H1 (cell line): ENCODE measurements around the gene DNASE1. TPM values are rescaled to one million over a fixed set of nuclear protein-coding genes. Genes with fewer than 3 reads are reported as not detected.

Source experiments
- CTCF ChIA-PET: fragments of 300-600 bp; sonication (Branson Sonifier 250); formaldehyde crosslinking; loops from one replicate; lab custom pipeline; 2021; ENCODE audit not compliant: partially characterized antibody; lab: Charles Lee
- POLR2A ChIA-PET: fragments of 300-600 bp; sonication (Branson Sonifier 250); formaldehyde crosslinking; loops from one replicate; lab custom pipeline; 2021; ENCODE audit warnings: inconsistent platforms; ENCODE audit not compliant: partially characterized antibody; lab: Charles Lee
- DNase-seq, 2 experiments: peaks; one replicate each; pipeline versions ENCODE4 v3.0.0 to v3.0.0-alpha.2; 2010 to 2022; ENCODE audit warnings: low spot score in 2 of 2, low read depth in 1 of 2, mixed read lengths in 1 of 2
- FAIRE-seq: peaks from 2 replicates; lab custom pipeline; 2011; peaks lifted over from hg19 to GRCh38; lab: Jason Lieb, UNC
- H2AFZ ChIP-seq: 2 replicates; pipeline ENCODE4 v1.8.1; 2012; ENCODE audit warnings: low read length, inconsistent platforms
- H2AK5ac ChIP-seq: 2 replicates; pipeline ENCODE4 v1.6.1; 2013; ENCODE audit warnings: low read depth, low read length
- H2BK120ac ChIP-seq: replicated peaks from 2 replicates; pipeline ENCODE3; 2013; ENCODE audit warnings: low read depth, low read length, inconsistent platforms
- H2BK12ac ChIP-seq: 2 replicates; pipeline ENCODE4 v1.6.1; 2013; ENCODE audit warnings: low read depth, low read length
- H2BK15ac ChIP-seq: 2 replicates; pipeline ENCODE4 v1.6.1; 2013; ENCODE audit warnings: low read length
- H2BK20ac ChIP-seq: 2 replicates; pipeline ENCODE4 v1.6.1; 2013; ENCODE audit warnings: low read length
- H2BK5ac ChIP-seq: 2 replicates; pipeline ENCODE4 v1.6.1; 2013; ENCODE audit warnings: low read depth, low read length
- H3K14ac ChIP-seq: 2 replicates; pipeline ENCODE4 v1.6.1; 2013; ENCODE audit warnings: inconsistent platforms; ENCODE audit not compliant: insufficient read length
- H3K18ac ChIP-seq: 2 replicates; pipeline ENCODE4 v1.6.1; 2013; ENCODE audit warnings: low read length; ENCODE audit errors: extremely low read depth
- H3K23ac ChIP-seq: 2 replicates; pipeline ENCODE4 v1.6.1; 2013; ENCODE audit warnings: inconsistent platforms; ENCODE audit not compliant: insufficient read length
- H3K23me2 ChIP-seq: 2 replicates; pipeline ENCODE4 v1.6.1; 2013; ENCODE audit warnings: low read depth, low read length
- H3K27ac ChIP-seq: 2 replicates; pipeline ENCODE4 v1.6.1; 2011; ENCODE audit warnings: low read depth, low read length, inconsistent platforms
- H3K27me3 ChIP-seq, 4 experiments: replicated peaks in 1 of 4; 1 replicate in 1 of 4; 2 replicates in 3 of 4; pipeline versions ENCODE4 v1.6.1 to v1.8.1; 2011 to 2013; ENCODE audit warnings: low read length in 3 of 4, mild to moderate bottlenecking in 3 of 4, inconsistent platforms in 2 of 4, mixed read lengths in 2 of 4, moderate library complexity in 1 of 4; ENCODE audit not compliant: control insufficient read depth in 3 of 4, insufficient read depth in 3 of 4; ENCODE audit errors: extremely low read depth in 1 of 4
- H3K36me3 ChIP-seq, 4 experiments: 2 replicates each; pipeline versions ENCODE4 v1.6.1 to v1.8.1; 2011 to 2013; ENCODE audit warnings: mild to moderate bottlenecking in 4 of 4, low read length in 3 of 4, moderate library complexity in 2 of 4, control low read depth in 1 of 4, inconsistent platforms in 1 of 4; ENCODE audit not compliant: insufficient read depth in 4 of 4, control insufficient read depth in 2 of 4
- H3K4ac ChIP-seq: replicated peaks from 2 replicates; pipeline ENCODE3; 2013; ENCODE audit warnings: low read length, low read depth, mixed read lengths, inconsistent platforms; ENCODE audit not compliant: insufficient read length
- H3K4me1 ChIP-seq, 4 experiments: replicated peaks in 1 of 4; 1 replicate in 1 of 4; 2 replicates in 3 of 4; pipeline versions ENCODE4 v1.6.1 to v1.8.1; 2011 to 2013; ENCODE audit warnings: low read length in 3 of 4, inconsistent platforms in 2 of 4, mixed read lengths in 1 of 4; ENCODE audit not compliant: insufficient read depth in 4 of 4, control insufficient read depth in 3 of 4
- H3K4me2 ChIP-seq, 2 experiments: 2 replicates each; pipeline versions ENCODE4 v1.6.1 to v1.8.1; 2011 to 2013; ENCODE audit warnings: low read depth in 2 of 2, low read length in 2 of 2, control low read depth in 1 of 2, inconsistent platforms in 1 of 2, mild to moderate bottlenecking in 1 of 2; ENCODE audit not compliant: insufficient read depth in 1 of 2
- H3K4me3 ChIP-seq, 4 experiments: fragments of 200-600, 300-600 bp in 1 of 4; sonication (generic), shearing (Covaris generic), sonication (Bioruptor Twin) in 1 of 4; 2 replicates each; pipeline versions ENCODE4 v1.5.1 to v1.8.1; 2011 to 2016; ENCODE audit warnings: low read length in 4 of 4, low read depth in 3 of 4, control low read depth in 2 of 4, inconsistent platforms in 2 of 4, mild to moderate bottlenecking in 2 of 4, mixed read lengths in 1 of 4, moderate library complexity in 1 of 4; ENCODE audit not compliant: insufficient read depth in 2 of 4; ENCODE audit errors: extremely low read depth in 1 of 4
- H3K56ac ChIP-seq: replicated peaks from 2 replicates; pipeline ENCODE3; 2013; ENCODE audit warnings: low read depth, mild to moderate bottlenecking, mixed read lengths, low read length, inconsistent platforms; ENCODE audit not compliant: insufficient read length
- H3K79me1 ChIP-seq: 2 replicates; pipeline ENCODE4 v1.6.1; 2013; ENCODE audit warnings: low read depth, low read length, control low read depth
- H3K79me2 ChIP-seq, 2 experiments: 2 replicates each; pipeline versions ENCODE4 v1.6.1 to v1.8.1; 2012 to 2013; ENCODE audit warnings: low read length in 2 of 2, mild to moderate bottlenecking in 2 of 2, inconsistent platforms in 1 of 2; ENCODE audit not compliant: insufficient read depth in 2 of 2, control insufficient read depth in 1 of 2
- H3K9ac ChIP-seq, 4 experiments: replicated peaks in 1 of 4; 1 replicate in 1 of 4; 2 replicates in 3 of 4; pipeline versions ENCODE4 v1.6.1 to v1.8.1; 2011 to 2013; ENCODE audit warnings: low read depth in 3 of 4, low read length in 3 of 4, control low read depth in 2 of 4, mild to moderate bottlenecking in 2 of 4, moderate library complexity in 2 of 4, inconsistent platforms in 1 of 4; ENCODE audit errors: extremely low read depth in 1 of 4
- H3K9me3 ChIP-seq, 2 experiments: 2 replicates each; pipeline versions ENCODE4 v1.6.1 to v1.8.1; 2012 to 2013; ENCODE audit warnings: mild to moderate bottlenecking in 2 of 2, moderate library complexity in 2 of 2, control low read depth in 1 of 2, inconsistent platforms in 1 of 2, low read depth in 1 of 2, low read length in 1 of 2, mixed read lengths in 1 of 2; ENCODE audit not compliant: insufficient read depth in 2 of 2
- H4K20me1 ChIP-seq, 2 experiments: replicated peaks in 1 of 2; 2 replicates each; pipeline versions ENCODE3 to v1.8.1; 2011 to 2013; ENCODE audit warnings: inconsistent platforms in 2 of 2, low read length in 2 of 2, mild to moderate bottlenecking in 1 of 2; ENCODE audit not compliant: insufficient read depth in 2 of 2, control insufficient read depth in 1 of 2
- H4K5ac ChIP-seq: 2 replicates; pipeline ENCODE4 v1.6.1; 2013; ENCODE audit warnings: low read length, low read depth, mixed read lengths, inconsistent platforms; ENCODE audit not compliant: insufficient read length
- H4K8ac ChIP-seq: 2 replicates; pipeline ENCODE4 v1.8.0; 2013; ENCODE audit warnings: mild to moderate bottlenecking, moderate library complexity, low read length, inconsistent platforms; ENCODE audit not compliant: insufficient read depth; ENCODE audit errors: extremely low read depth
- H4K91ac ChIP-seq: replicated peaks from 2 replicates; pipeline ENCODE3; 2013; ENCODE audit warnings: low read length, mixed read lengths, inconsistent platforms; ENCODE audit not compliant: insufficient read length
- BCL11A ChIP-seq, 2 experiments: IDR thresholded peaks; one replicate each; pipeline ENCODE4 v1.6.1; 2011; ENCODE audit warnings: low read depth in 2 of 2, low read length in 2 of 2, mild to moderate bottlenecking in 2 of 2
- CREB1 ChIP-seq: IDR thresholded peaks from 2 replicates; pipeline ENCODE4 v1.6.1; 2012; ENCODE audit warnings: inconsistent platforms
- HDAC2 ChIP-seq, 2 experiments: fragments of 300-600 bp in 1 of 2; sonication (generic) in 1 of 2; IDR thresholded peaks; 2 replicates each; pipeline ENCODE4 v1.6.1; 2011 to 2012; ENCODE audit warnings: low read depth in 2 of 2, low read length in 2 of 2, mild to moderate bottlenecking in 2 of 2, moderate library complexity in 2 of 2, borderline replicate concordance in 1 of 2, inconsistent platforms in 1 of 2
- KDM1A ChIP-seq: fragments of 200-600, 300-600 bp; sonication (generic); IDR thresholded peaks from 2 replicates; pipeline ENCODE4 v1.7.1; 2016; ENCODE audit warnings: mild to moderate bottlenecking, low read length, borderline replicate concordance
- KDM5A ChIP-seq: fragments of 200-600 bp; IDR thresholded peaks from 2 replicates; pipeline ENCODE4 v1.7.1; 2012; ENCODE audit warnings: mild to moderate bottlenecking, low read length, inconsistent platforms, mixed read lengths
- SIN3A ChIP-seq, 2 experiments: IDR thresholded peaks in 1 of 2; conservative IDR thresholded peaks in 1 of 2; 2 replicates each; pipeline ENCODE4 v1.6.1; 2011 to 2012; ENCODE audit warnings: low read length in 2 of 2, improper control_type of control experiment in 1 of 2, low read depth in 1 of 2, mild to moderate bottlenecking in 1 of 2
- SP2 ChIP-seq: IDR thresholded peaks from 2 replicates; pipeline ENCODE4 v1.6.1; 2012; ENCODE audit warnings: mild to moderate bottlenecking, low read length, inconsistent platforms
- TEAD4 ChIP-seq: IDR thresholded peaks from 2 replicates; pipeline ENCODE4 v1.6.1; 2012; ENCODE audit warnings: low read depth, low read length, inconsistent platforms, mixed read lengths
- WGBS, 2 experiments: shearing (Covaris generic) in 1 of 2; methylation state at CpG; one replicate each; pipeline versions ENCODE4 v1.1.6 to v1.1.7; 2013 to 2015; ENCODE audit warnings: low lambda C conversion rate in 2 of 2, mixed read lengths in 2 of 2, inconsistent platforms in 1 of 2, low coverage in 1 of 2, missing lambda C conversion rate in 1 of 2; ENCODE audit not compliant: insufficient replicate concordance in 2 of 2, insufficient coverage in 1 of 2, insufficient read length in 1 of 2; ENCODE audit errors: extremely low coverage in 1 of 2, missing lambda C conversion rate in 1 of 2; 5-methylcytosine and 5-hydroxymethylcytosine counted together
- polyA plus RNA-seq, 7 experiments: library from polyadenylated mRNA; depleted of rRNA in 3 of 7; stranded (reverse) in 5 of 7; unstranded in 2 of 7; fragments of >200 nt in 5 of 7; fragments of 200-250 nt in 2 of 7; gene quantifications; 1 replicate in 5 of 7; 2 replicates in 1 of 7; 4 replicates in 1 of 7; pipeline versions ENCODE4 v1.2.1 to v1.2.3, GENCODE V29; 2011 to 2013; ENCODE audit warnings: missing spikeins in 2 of 7, mixed read lengths in 2 of 7
- total RNA-seq: library from RNA; stranded (reverse); fragmentation: NEBNext Ultra II Directional; extraction: Animal tissue kit (Norgen Biotek cat#: 25700); gene quantifications from 2 replicates; pipeline ENCODE4 v1.2.1, GENCODE V29; 2021
- TF ChIP-seq, protein P1 (sequence below): IDR thresholded peaks from 2 replicates; pipeline ENCODE4 v1.6.1; 2012; ENCODE audit warnings: inconsistent platforms
- TF ChIP-seq, protein P2 (sequence below), 3 experiments: IDR thresholded peaks; 1 replicate in 2 of 3; 2 replicates in 1 of 3; pipeline versions ENCODE4 v1.5.1 to v1.6.1; 2011; ENCODE audit warnings: low read length in 3 of 3, mild to moderate bottlenecking in 3 of 3, inconsistent platforms in 2 of 3, low read depth in 1 of 3, moderate library complexity in 1 of 3; ENCODE audit not compliant: insufficient read depth in 1 of 3; ENCODE audit errors: control extremely low read depth in 1 of 3

Gene DNASE1
- total and polyA plus RNA-seq, 2 of the 8 experiments (the other 6 are each of a cell fraction or from before 2014, with no cell fraction given): 11.5 to 16.7 TPM

DNA sequence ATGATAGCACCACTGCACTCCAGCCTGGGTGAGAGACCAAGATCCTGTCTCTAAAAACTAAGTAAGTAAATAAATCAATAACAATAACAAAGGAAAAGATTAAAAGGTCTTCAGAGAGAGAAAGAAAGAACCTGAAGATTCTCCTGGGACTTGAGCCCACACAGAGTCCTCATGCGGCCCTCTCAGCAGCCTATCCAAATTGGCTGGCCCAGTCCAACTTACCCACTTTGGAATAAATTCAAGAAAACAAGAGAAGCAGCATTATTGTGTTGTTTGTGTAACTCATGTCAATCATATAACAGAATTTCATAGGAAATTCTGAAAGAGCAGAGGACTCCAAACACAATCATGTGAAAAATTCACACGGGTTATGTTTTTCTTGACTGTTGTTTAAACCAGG is 46.9 kb upstream of the DNASE1 start:
- 91% methylated on average over 2 of the region's 2 CpGs; no CpG with 5 or more reads in 1 of the 2 experiments for WGBS, 2 experiments
- CTCF ChIA-PET: no interaction called here
- TF ChIP-seq CREB1 (no peak), BCL11A (IDR thresholded peaks at IDR 0.05; ENCODE audit: low read depth in 2 of 2, low read length in 2 of 2) (no peak), KDM5A (no peak), SIN3A (conservative IDR thresholded peaks at IDR 0.05 in 1 of 2, IDR thresholded peaks at IDR 0.05 in 1 of 2; ENCODE audit: low read depth in 1 of 2, low read length in 2 of 2) (no peak), SP2 (no peak), KDM1A (no peak), TEAD4 (no peak), HDAC2 (IDR thresholded peaks at IDR 0.05; ENCODE audit: borderline replicate concordance in 1 of 2, low read depth in 2 of 2, low read length in 2 of 2) (no peak)
- TF ChIP-seq, protein P1, sequence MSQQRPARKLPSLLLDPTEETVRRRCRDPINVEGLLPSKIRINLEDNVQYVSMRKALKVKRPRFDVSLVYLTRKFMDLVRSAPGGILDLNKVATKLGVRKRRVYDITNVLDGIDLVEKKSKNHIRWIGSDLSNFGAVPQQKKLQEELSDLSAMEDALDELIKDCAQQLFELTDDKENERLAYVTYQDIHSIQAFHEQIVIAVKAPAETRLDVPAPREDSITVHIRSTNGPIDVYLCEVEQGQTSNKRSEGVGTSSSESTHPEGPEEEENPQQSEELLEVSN: no peak
- TF ChIP-seq, protein P2, sequence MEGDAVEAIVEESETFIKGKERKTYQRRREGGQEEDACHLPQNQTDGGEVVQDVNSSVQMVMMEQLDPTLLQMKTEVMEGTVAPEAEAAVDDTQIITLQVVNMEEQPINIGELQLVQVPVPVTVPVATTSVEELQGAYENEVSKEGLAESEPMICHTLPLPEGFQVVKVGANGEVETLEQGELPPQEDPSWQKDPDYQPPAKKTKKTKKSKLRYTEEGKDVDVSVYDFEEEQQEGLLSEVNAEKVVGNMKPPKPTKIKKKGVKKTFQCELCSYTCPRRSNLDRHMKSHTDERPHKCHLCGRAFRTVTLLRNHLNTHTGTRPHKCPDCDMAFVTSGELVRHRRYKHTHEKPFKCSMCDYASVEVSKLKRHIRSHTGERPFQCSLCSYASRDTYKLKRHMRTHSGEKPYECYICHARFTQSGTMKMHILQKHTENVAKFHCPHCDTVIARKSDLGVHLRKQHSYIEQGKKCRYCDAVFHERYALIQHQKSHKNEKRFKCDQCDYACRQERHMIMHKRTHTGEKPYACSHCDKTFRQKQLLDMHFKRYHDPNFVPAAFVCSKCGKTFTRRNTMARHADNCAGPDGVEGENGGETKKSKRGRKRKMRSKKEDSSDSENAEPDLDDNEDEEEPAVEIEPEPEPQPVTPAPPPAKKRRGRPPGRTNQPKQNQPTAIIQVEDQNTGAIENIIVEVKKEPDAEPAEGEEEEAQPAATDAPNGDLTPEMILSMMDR (IDR thresholded peaks at IDR 0.05; ENCODE audit: control extremely low read depth in 1 of 3, insufficient read depth in 1 of 3, low read depth in 1 of 3, low read length in 3 of 3): no peak

More for the DNA sequence above, 46.9 kb upstream of the DNASE1 start:
- H4K20me1 ChIP-seq: peaks cover 0 to 2% of the 10 kb centered on the region in 2 experiments
- H3K27me3 ChIP-seq: peaks cover 0 to 3% (median 0%) of the 10 kb centered on the region in 4 experiments; a peak in 1 of 7 replicates
- H2BK5ac ChIP-seq: no peak overlapping the region
- POLR2A ChIA-PET: interaction anchor here (0.7 kb wide), 1 partner anchor 67 kb away, joined by 3 read pairs; no protein-coding TSS in a partner anchor
- no peak for FAIRE-seq
- H4K91ac ChIP-seq: no peak overlapping the region
- no peak for DNase-seq
- H3K79me1 ChIP-seq: no peaks in the 10 kb centered on the region
- H3K9me3 ChIP-seq: no peaks in the 10 kb centered on the region
- H3K9ac ChIP-seq: no peak overlapping the region
- H2BK15ac ChIP-seq: no peak overlapping the region
- H3K4ac ChIP-seq: no peak overlapping the region
- H3K79me2 ChIP-seq: peaks cover under 1 to 8% of the 10 kb centered on the region in 2 experiments; a peak in 3 of 4 replicates
- H3K56ac ChIP-seq: no peak overlapping the region
- no peak overlapping the region for H3K23ac ChIP-seq
- no peak overlapping the region for H3K27ac ChIP-seq
- H3K14ac ChIP-seq: no peak overlapping the region
- H2BK120ac ChIP-seq: no peak overlapping the region
- no peak overlapping the region for H3K4me2 ChIP-seq
- no peak overlapping the region for H2AK5ac ChIP-seq
- no peak overlapping the region for H3K4me3 ChIP-seq
- no peak overlapping the region for H3K18ac ChIP-seq
- no peak overlapping the region for H2AFZ ChIP-seq
- H4K8ac ChIP-seq: no peak overlapping the region
- H4K5ac ChIP-seq: no peak overlapping the region
- H3K23me2 ChIP-seq: peaks cover 6% of the 10 kb centered on the region; the same call in 1 of the 2 replicates
- no peak overlapping the region for H2BK12ac ChIP-seq
- H2BK20ac ChIP-seq: no peak overlapping the region
- peaks cover 0 to 9% (median 2%) of the 10 kb centered on the region in 4 experiments; a peak in 3 of 8 replicates for H3K36me3 ChIP-seq
- H3K4me1 ChIP-seq: peaks cover 0 to 4% (median 0%) of the 10 kb centered on the region in 4 experiments; a peak in 3 of 7 replicates
